ENCODE data around the gene SLC25A30.

SLC25A30 gene, protein sequence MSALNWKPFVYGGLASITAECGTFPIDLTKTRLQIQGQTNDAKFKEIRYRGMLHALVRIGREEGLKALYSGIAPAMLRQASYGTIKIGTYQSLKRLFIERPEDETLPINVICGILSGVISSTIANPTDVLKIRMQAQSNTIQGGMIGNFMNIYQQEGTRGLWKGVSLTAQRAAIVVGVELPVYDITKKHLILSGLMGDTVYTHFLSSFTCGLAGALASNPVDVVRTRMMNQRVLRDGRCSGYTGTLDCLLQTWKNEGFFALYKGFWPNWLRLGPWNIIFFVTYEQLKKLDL

DNA sequence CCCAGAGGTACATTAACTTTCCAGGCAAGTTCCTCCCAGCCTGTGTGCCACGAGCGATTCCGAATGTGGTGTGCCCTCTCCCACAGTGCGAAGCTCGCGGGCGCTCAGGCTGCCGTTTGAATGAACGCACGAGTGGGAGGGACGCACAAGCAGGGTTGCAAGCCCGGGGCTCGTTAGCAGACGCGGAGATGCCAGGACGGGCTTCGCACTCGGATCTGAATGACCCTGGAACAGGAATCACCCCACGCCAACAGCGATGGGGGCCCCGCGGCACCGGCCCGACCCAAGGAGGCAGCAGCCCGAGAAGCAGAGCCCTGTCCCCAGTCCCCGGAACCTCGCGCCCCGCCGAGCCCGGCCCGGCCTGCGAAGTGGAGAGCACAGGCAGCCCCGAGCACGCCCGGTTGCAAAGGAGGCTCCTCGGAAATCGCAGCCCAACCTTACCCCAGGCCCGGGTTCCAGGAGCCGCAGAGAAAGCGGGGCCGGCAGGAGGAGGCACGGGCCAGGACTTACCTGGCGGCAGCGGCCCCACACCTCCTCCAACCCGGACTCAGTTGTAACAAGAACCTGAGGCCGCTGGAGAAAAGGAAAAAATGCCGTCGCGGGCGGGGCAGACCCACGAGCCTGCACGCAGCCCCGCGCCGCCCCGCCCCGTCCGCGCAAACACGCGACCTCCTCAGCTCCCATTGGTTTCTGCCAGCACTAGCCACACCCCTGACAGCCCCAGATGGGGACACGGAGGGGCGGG, at the start of gene SLC25A30:
SLC25A30 (minus strand) TSS at position 584 of the 745 bp plus-strand sequence. CDS start 6,948 bp downstream, outside the sequence.
- DNase-seq (ENCODE audit: low read depth in 1 of 2, low spot score in 1 of 2), result peak; percentile 75 to 88

DNA sequence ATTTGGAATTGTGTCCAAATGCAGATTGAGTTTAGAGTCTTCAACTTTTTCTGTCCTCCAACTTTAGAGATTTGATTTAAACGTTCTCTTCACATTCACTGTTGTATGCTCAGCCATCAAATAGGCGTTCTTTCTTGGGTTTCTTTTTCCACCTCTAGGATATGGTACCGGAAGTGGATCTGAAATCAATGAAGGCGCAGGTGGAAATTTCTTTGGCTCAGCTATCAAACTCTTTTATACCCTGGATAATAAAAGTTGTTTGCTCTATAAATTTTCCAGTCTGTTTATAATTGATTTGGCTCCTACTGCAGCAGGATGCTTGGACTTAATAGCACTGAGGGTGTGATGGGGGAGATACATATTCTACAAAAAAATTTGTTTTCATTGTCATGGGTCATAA, 48.2 kb upstream of the SLC25A30 start:
- no peak for DNase-seq (ENCODE audit: low read depth in 1 of 2, low spot score in 1 of 2)

DNA sequence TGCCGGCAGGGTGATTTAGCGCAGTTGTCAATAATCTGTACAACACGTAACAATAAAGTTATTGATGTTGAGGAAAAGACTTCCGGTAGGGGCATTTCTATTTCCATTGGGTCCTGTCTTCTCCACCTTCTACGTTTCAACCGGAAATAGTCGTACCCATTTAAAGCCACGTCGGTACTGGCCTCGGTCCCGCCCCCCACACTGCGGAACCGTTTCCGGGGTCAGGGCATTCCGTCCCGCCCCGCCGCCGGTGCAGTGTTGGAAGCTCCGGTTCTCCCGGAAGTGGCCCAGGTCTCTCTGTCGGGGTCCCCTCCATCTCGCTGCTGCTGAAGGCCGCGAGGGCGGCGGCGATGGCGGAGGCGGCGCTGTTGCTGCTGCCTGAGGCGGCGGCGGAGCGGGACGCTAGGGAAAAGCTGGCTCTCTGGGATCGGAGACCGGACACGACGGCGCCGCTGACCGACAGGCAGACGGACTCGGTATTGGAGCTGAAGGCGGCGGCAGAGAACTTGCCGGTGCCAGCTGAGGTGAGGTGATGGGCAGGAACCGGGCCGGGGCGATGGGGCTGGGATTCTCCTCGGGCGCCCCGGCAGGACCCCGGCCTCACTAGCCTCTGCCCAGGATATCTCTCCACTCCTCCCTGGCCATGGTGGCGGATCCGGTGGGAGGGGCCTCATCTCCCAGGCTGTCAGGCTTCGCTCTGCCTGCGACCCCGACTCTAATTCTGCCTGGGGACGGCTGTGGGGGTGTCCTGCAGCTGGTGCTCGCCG, 46.7 kb upstream of the SLC25A30 start, which contains the start of gene COG3:
COG3 (plus strand) TSS at position 253 of the 767 bp plus-strand sequence; CDS start at position 351, 98 bp downstream.
- DNase-seq (ENCODE audit: low read depth in 1 of 2, low spot score in 1 of 2), result peak; percentile 87 to 95

DNA sequence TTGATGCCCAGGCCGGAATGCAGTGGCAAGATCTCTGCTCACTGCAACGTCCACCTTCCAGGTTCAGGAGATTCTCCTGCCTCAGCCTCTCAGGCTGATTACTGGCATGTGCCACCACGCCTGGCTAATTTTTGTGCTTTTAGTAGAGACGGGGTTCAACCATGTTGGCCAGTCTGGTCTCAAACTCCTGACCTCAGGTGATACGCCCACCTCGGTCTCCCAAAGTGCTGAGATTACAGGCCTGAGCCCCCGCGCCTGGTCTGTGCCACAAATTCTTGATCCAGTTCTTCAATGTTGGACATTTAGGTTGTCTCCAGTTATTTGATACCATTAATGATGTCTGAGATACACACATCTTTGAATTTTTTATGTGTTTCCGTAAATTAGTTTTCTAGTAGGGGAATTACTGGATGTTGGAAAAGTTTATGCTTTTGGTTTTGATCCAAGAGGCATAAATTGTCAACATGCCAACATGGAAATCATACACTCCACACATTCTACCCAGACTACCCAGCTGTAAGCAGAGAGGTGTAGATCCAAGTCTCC, 46.0 kb upstream of the SLC25A30 start:
- no peak for DNase-seq (ENCODE audit: low read depth in 1 of 2, low spot score in 1 of 2)

DNA sequence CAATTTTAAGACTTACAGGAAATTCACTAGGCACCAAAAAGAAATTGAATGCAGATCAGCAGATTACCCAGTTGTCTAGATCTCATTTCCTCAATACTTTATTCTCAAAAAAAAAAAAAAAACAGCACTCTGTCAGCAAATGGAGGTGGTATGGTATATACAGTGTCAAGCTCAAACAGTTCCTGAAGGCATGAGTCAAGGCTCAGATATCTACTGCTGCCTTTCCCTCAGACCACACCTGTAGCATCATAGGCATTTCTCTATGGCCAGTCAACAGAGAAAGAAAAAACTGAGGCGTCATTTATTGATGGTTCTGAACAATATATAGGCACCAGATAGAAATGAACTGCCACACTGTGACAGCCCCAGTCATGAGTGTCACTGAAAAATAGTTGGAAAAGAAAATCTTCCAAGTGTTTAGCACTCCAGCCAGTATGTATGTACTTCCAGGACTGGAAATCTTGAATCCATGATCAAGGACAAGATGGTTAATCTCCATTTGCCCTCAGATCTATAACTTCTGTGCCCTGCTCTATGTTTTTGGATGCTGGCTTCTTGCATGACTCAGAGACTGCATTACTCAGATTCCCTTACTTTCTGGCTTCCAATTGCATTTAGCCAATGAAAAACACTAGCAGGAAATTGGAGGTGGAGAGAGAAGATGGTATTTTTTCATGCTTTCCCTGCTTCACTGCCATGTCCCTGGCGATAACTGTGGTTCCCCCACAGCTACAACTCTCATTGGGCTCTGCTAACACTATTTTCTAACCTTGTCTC, 38.2 kb upstream of the SLC25A30 start:
- no peak for DNase-seq (ENCODE audit: low read depth in 1 of 2, low spot score in 1 of 2)

DNA sequence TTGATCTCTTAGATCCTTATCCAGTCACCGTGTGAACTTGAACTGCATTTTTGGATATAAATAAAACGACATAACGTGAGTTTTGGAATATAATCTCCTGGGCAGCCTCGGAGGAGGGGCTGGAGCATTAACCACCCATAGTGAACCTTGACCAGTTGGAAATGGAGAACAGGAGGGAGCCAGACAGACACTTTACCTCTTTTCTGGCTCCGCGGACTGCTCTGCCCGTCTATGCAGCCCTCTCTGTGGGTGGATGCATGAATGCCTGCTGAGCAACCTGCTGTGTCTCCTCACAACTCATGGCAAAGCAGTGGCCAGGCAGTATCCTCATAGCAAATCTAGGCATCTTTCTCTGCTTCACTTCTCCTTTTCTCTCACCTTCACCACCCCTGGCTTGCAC, 36.0 kb upstream of the SLC25A30 start:
- DNase-seq (ENCODE audit: low read depth in 1 of 2, low spot score in 1 of 2), result no peak

DNA sequence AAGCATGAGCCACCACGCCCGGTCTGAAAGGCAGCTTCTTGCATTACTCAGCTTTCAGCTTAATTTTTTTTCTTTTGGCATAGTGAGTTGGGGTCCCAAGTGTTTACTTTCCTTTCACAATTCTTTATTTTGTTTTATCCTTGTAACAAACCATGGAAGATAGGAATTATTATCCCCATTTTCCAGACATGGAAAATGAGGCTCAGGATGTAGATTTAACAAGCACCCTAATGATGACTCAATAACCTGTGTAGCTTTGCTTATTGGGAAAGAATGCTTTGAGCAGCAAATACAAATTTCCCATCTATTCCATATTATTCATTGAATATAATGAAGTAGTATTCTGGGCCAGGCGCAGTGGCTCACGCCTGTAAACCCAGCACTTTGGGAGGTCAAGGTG, 33.1 kb upstream of the SLC25A30 start:
- no peak for DNase-seq (ENCODE audit: low read depth in 1 of 2, low spot score in 1 of 2)

DNA sequence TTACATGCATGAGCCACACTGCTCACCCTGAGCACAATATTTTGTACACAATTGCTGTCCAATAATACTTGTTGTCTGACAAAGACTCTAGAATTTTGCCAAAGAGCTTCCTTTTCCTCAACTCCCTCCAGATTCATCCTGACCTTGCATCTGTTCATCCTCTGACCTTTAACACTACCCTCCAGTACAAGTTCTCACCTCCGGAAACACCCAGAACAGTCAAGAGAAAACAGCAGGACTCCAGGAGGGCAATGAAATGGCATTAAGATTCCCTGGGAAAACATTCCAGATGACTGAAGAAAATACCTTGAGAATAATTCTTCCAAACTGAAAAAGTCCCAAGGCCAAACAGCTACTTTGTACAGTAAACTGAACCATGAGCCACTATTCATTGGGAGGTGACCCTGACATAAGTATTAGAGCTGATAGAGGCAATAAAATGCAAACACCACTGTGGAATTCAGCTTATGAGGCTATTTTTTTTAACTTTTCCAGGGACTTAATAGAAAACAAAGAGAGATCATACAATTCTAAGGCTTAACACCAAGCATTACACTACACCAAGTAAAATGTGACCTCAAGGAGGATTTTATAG, 30.9 kb upstream of the SLC25A30 start:
- DNase-seq (ENCODE audit: low read depth in 1 of 2, low spot score in 1 of 2), result no peak

DNA sequence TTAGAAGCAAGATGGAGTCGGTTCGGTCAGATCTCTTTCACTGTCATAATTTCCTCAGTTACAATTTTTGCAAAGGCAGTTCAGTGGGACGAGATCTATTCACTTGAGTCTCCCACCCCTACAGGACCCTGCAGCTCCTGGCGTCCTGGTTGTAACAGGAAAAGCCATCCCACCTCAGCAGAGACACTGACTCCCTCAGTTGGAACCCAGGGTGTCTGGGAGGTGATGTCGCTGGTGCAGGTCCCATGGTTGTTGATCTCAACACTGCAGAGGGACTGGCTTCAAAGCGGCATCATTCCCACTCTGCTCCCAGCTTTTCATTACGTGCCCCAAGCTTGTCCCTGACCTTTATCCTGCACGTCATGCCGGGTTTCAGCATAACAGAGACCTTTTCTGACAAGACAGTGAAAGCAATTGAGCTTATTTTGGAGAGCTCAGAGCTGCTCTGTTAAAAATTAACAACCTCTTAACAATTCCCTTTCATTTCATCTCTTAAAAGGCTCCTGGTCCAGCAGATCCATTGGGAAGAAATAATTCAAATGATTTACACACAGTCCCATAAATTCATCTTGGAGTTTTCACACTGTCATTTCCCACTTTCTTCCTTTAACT, 29.0 kb upstream of the SLC25A30 start:
- DNase-seq (ENCODE audit: low read depth in 1 of 2, low spot score in 1 of 2), result no peak

DNA sequence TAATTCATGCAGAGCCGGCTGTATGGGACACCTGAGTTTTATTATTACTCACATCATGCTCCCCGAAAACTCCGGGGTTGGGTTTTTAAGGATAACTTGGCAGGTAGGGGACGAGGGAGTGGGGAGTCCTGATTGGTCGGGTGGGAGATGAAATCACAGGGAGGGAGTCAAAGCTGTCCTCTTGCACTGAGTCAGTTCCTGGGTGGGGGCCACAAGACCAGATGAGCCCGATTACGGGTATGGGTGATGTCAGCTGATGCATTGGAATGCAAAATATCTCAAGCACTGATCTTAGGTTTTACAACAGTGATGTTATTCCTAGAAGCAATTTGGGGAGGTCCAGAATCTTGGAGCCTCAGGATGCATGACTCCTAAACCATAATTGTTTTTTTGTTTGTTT, 28.0 kb upstream of the SLC25A30 start:
- no peak for DNase-seq (ENCODE audit: low read depth in 1 of 2, low spot score in 1 of 2)

DNA sequence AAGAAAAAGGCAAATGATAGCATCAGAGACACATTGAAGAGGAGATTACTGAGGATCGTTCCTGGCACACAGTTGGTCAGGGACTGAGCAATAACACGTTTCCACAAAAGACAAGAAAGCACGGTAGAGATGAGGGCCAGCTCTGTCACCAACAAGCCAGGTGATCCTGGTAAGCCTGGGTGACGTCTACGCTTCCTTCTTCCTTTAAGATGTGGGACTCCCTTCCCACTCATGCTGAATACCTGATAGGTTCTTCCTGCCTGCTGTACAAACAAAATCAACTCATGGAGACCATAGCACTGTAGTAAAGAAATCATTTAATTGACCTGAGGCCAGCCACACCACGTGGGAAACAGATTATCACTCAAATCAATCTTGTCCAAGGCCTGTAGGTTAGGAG, 26.9 kb upstream of the SLC25A30 start:
- DNase-seq (ENCODE audit: low read depth in 1 of 2, low spot score in 1 of 2), result no peak

DNA sequence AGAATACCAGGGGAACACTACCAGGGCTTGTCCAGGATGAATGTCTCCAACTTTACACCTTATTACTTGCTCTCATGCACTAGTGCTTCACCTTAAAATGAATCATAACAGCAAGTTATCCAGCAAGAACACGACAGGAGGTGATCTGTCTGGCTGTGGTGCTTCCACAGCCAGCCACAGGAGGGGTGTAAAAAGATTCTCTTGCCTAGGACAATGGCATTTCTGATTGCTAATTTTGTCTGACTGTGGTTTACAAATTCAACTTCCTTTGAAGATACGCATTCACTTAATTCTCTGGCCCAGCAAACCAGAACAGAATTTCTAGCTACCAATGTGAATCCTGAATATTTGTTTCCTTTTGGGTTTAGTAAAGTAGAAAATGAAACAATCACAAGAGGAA, 23.5 kb upstream of the SLC25A30 start:
- DNase-seq (ENCODE audit: low read depth in 1 of 2, low spot score in 1 of 2), result no peak

DNA sequence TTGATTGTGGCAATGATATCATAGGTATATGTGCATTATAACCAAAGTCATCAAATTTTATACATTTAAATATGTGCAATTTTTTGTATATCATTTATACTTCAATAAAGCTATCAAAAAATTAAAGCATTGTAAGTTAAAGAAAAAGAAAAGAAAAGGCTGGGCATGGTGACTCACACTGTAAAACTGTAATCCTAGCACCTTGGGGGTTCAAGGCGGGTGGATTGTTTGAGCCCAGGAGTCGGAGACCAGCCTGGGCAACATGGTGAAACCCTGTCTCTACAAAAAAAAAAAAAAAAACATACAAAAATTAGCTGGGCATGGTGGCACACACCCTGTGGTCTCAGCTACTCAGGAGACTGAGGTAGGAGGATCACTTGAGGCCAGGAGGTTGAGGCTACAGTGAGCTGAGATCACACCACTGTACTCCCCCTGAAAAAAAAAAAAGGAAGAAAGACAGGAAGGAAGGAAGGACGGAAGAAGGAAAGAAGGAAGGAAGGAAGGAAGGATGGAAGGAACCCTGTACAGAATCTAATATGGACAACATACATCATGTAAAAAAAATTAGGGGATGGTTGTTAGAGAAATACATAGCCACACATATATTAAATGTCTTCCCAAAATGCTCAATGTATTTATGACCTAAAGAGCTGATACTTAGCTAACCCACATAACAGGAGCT, 21.7 kb upstream of the SLC25A30 start:
- no peak for DNase-seq (ENCODE audit: low read depth in 1 of 2, low spot score in 1 of 2)

DNA sequence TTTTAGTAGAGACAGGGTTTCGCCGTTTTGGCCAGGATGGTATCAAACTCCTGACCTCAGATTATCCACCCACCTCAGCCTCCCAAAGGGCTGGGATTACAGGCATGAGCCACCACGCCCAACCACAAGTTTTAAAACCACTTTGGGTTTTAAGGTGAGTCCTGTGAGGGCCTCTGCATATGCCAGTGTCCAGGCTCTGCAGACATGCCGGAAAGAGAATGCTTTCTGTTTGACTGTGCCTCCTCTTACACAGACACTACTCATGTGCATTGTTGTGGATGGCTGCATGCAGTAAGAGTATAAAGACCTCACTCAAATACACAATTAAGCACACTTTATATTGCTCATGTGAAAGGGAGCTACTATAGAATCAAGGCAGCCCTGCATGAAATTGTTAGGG, 20.8 kb upstream of the SLC25A30 start:
- DNase-seq (ENCODE audit: low read depth in 1 of 2, low spot score in 1 of 2), result no peak

DNA sequence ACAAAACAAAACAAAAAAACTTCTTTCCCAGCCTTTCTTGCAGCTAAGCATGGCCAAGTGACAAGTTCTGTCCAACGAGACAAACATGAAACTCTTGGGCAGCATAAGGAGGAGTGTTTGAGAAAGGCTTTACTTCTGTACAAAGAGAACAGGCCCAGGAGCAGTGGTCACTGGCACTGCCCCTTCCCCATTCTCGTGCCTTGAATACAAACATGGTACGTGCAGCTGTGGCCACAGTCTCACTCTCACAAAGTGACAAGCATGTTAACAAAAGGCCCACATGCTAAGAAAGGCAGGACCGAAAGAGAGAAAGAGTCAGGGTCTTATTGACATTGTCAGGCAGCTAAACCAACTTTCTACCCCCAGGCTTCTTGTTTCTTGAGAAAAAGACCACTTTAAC, 19.8 kb upstream of the SLC25A30 start:
- DNase-seq (ENCODE audit: low read depth in 1 of 2, low spot score in 1 of 2), result no peak

DNA sequence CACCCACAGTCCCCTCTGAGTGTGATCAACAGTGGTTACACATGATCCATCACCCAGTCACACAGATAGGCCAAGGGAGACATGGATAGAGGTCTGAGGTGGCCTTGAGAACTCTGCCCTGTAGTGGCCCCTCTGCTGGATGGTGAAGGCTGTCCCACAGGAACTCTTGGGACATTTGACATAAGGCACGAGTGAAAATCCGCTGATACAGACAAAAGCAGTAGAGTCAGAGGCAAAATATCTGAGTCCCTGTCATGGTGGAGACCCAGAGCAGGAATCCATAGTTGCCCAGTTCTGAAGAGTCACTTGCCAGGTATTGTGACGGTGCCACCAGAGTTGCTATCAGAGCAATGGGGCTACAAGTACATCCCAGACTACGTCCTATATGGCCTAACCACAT, 18.8 kb upstream of the SLC25A30 start:
- no peak for DNase-seq (ENCODE audit: low read depth in 1 of 2, low spot score in 1 of 2)

DNA sequence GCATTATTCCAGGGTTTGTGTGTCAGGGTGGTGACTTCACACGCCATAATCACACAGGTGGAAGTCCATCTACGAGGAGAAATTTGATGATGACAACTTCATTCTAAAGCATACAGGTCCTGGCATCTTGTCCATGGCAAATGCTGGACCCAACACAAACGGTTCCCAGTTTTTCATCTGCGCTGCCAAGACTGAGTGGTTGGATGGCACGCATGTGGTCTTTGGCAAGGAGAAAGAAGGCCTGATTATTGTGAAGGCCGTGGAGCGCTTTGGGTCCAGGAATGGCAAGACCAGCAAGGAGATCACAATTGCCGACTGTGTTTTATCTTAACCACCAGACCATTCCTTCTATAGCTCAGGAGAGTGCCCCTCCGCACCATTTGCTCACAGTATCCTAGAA, 18.2 kb upstream of the SLC25A30 start:
- no peak for DNase-seq (ENCODE audit: low read depth in 1 of 2, low spot score in 1 of 2)

DNA sequence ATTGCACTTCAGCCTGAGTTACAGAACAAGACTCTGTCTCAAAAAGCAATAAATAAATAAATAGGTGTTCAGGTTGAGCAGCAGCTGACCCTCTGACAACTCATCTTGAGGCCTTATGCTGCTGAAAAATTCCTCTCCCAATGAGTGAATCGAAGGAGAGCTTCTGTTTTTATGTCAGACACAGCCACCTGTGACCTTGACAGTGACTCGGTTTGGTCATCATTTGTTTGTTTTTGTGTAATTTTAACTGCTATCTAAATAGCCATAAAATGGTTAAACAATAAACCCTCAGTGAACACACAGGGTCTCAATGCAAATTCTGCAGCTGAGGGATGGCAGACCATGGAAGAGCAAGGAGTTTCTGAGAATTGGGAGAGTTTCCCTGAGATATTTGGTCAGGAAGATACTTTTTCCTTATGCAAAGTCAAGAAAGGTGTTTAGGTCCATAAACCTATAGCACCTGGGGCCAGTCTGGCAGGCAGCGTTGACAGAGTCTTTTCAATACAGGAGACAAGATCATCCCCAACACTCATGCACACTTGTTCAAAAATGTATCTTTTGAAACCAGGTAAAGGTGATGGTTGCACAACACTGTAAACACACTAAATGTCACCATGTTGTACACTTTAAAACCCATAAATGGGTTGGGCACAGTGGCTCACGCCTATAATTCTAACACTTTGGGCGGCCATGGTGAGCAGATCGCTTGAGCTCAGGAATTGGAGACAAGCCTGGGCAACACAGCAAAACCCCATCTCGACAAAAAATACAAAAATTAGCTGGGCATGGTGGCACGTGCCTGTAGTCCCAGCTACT, 16.6 kb upstream of the SLC25A30 start:
- no peak for DNase-seq (ENCODE audit: low read depth in 1 of 2, low spot score in 1 of 2)

DNA sequence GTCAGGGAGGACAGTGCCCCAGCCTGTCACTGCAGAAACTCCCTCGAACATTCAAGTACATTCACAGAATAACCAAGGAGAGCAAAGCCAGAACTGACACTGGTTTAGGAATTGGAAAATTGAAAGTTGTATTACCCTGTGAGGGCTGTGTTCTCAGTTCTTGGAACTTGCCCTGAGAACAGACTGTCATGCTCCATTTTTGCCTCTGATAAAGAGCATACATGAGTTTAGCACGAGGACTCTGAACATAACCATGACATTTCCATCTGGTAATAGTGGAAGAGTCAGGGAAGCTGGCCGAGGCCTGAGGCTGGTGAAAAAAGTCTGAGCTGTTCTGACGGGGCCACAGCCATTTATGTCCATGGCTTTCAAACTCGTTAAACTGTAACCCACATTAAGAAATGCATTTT, 15.2 kb upstream of the SLC25A30 start:
- no peak for DNase-seq (ENCODE audit: low read depth in 1 of 2, low spot score in 1 of 2)

Measured in activated CD4-positive, alpha-beta T cell treated with anti-CD3 and anti-CD28 coated beads, Interleukin-2, amount 50 U/mL, for 24 hours (primary cell).